Astrocyte of the cerebellum (primary cell): ENCODE data around the gene MTHFS.

Source experiments
- DNase-seq: peaks from one replicate; pipeline ENCODE4 v3.0.0-alpha.2; 2011; ENCODE audit warnings: low read depth
- H3K4me3 ChIP-seq: 2 replicates; pipeline ENCODE4 v1.5.1; 2011; ENCODE audit warnings: mild to moderate bottlenecking, low read depth, low read length, moderate library complexity
- in situ Hi-C: cut with HindIII; loops from 2 replicates; pipeline ENCODE4 v1.10.0; 2017; ENCODE audit warnings: low sequenced_read_pairs
- TF ChIP-seq, protein P1 (sequence below): IDR thresholded peaks from 2 replicates; pipeline ENCODE4 v1.5.1; 2012; ENCODE audit warnings: low read length, low read depth, moderate library complexity, mild to moderate bottlenecking; ENCODE audit errors: missing control alignments

MTHFS gene

DNA sequence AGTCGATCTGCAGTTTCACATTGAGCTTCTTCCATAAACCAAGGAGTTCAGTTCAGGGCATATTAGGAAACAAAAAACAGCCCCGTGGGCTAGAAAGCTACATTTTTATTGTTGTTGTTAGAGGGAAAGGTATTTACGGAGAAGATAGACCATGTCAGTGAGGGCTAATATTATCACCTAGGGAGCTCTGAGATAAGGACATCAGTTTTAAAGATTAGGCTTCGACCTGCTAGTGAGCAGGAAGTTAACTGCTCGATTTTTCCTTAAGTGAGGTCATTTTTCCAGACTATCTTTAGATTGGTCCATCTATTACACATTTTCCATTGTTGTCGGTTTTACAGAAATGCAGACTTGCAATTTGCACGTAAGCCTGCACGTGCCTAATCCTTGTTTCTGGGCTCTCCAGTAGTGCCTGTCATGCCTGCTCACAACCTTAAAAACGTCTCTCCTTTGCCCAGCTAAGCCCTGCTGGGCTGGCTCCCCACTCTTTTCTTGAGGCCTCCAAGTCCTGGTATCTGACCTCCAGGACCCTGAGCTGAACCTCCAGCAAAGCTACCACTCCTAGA lies 72.6 kb downstream of the MTHFS start:
- DNase-seq: no peak
- in situ Hi-C loops: no loop called here
- no peak overlapping the region for H3K4me3 ChIP-seq
- TF ChIP-seq, protein P1, sequence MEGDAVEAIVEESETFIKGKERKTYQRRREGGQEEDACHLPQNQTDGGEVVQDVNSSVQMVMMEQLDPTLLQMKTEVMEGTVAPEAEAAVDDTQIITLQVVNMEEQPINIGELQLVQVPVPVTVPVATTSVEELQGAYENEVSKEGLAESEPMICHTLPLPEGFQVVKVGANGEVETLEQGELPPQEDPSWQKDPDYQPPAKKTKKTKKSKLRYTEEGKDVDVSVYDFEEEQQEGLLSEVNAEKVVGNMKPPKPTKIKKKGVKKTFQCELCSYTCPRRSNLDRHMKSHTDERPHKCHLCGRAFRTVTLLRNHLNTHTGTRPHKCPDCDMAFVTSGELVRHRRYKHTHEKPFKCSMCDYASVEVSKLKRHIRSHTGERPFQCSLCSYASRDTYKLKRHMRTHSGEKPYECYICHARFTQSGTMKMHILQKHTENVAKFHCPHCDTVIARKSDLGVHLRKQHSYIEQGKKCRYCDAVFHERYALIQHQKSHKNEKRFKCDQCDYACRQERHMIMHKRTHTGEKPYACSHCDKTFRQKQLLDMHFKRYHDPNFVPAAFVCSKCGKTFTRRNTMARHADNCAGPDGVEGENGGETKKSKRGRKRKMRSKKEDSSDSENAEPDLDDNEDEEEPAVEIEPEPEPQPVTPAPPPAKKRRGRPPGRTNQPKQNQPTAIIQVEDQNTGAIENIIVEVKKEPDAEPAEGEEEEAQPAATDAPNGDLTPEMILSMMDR: no peak

DNA sequence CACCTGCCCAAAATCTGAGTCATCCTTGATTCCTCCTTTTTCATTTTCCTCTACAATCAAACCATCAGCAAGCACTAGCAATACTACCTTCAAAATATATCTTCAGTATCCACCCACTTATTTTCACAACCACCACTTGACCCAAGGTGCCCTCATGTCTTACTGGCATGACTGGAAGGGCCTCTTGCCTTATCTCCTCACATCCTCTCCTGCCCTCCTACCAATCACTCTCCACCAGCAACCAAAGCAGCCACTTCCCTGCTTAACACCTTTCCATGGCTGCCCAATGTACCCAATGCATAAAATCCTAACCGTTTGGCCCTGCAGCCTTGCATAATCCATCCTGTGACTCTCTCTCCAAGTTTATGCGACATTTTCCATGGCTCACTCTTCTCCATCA lies 76.0 kb downstream of the MTHFS start:
- no peak for DNase-seq
- TF ChIP-seq, protein P1: no peak
- H3K4me3 ChIP-seq: no peak overlapping the region
- in situ Hi-C loops: no loop called here

DNA sequence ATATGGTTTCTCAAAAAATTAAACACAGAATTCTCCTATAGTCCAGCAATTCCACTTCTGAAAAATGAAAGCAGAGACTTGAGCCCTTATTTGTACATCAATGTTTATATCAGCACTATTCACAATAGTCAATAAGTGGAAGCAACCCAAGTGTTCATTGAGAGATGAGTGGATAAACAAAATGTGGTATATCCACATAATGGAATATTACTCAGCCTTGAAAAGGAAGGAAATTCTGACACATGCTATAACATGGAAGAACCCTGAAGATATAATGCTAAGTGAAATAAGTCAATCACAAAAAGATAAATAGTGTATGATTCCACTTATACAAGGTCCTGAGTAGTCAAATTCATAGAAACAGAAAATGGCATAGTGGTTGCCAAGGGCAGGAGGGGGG lies 76.6 kb downstream of the MTHFS start:
- in situ Hi-C loops: no loop called here
- H3K4me3 ChIP-seq: no peak overlapping the region
- TF ChIP-seq, protein P1: no peak
- DNase-seq: no peak

DNA sequence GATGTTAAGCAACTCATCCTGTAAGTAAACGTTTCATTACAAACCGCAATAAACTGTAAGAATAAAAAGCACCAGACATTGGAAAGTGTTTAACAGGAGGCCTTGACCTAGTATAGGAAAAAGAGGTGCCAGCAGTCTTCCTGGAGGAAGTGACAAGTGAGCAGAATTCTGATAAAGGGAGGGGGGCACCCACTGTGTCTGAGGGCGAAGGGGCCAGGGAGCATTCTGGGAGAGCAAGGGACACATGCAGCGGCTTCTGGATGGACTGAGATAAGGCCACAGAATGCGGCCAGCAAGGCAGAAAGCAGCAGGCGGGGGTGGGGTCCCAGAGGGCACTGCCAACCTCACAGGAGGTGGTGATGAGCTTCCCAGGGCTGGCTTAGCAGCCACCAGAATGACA lies 80.2 kb downstream of the MTHFS start:
- no peak overlapping the region for H3K4me3 ChIP-seq
- in situ Hi-C loops: no loop called here
- TF ChIP-seq, protein P1: no peak
- DNase-seq: no peak

DNA sequence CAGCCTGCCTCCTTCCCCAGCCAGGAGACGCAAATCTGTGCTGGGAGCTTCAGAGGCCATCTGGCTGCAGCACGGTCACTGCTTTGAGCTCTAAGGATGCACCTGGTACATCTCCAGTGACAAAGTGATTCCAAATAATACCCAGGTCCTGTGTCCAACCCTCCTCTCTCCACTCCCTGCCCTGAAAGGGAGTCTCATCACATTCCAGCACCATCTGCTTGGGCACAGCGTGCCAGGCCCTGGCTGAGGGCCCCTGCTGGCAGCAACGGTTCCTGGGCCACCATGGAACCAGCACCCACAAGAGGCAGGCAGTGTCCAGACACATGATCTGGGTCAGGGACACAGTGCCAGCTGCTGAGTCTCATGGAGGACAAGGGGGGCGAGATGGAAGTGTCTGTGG lies 81.3 kb downstream of the MTHFS start:
- DNase-seq: no peak
- TF ChIP-seq, protein P1: no peak
- in situ Hi-C loops: no loop called here
- H3K4me3 ChIP-seq: no peak overlapping the region

DNA sequence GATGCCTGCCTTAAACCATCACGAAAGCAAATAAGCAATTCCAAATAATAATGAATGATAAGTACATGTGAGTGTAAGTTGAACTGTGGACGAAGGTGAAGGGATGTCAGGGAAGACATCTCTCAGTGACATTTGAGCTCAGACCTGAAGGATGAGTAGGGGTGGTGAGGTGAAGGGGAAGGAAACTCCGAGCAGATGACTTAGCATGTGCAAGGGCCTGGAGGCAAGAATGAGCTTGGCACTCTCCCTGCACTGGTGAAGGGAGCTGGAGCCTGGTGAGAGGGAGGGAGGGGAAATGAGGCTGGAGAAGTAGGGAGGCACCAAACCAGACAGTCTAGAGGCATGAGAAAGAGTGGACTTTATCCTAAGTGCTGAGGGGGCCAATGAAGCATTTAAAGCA lies 84.3 kb downstream of the MTHFS start:
- no peak overlapping the region for H3K4me3 ChIP-seq
- in situ Hi-C loops: no loop called here
- TF ChIP-seq, protein P1: no peak
- no peak for DNase-seq
